ENCODE results near the gene JAKMIP3.

DNA sequence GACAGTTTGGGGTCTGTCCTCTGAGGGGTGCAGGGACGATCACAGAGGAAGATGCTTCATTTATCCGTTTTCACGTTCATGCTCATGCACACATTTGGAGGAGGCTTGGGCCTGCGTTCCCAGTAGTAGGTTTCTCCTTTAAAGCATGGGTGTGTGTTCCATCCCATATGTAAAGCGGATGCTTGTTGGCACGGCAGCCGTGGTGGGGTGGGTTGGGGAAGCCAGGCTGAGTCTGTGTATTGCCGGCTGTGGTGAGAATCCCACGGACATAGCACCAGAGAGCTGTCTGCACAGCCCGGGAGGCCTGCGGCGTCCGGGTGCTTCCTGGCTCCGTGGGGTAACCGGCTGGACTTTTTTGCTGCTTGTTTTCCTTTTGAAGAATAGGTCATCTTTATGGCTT lies 440 bp downstream of the JAKMIP3 start:
- TF ChIP-seq CTCF (IDR thresholded peaks at IDR 0.05) (no peak), EZH2 (IDR thresholded peaks at IDR 0.05; ENCODE audit: borderline replicate concordance, insufficient read depth, low read depth, low read length, poor library complexity, severe bottlenecking) (no peak)
